CD4-positive, alpha-beta T cell treated with Interferon gamma for 1 hour (primary cell): ENCODE results near the gene OR8A1.
"Not testable (repeated sequence)": the region's sequence is repeated elsewhere in the genome, so short reads cannot be mapped to it uniquely, and the experiment has no call there.

Experiments
- DNase-seq: peaks from one replicate; pipeline ENCODE4 v3.0.0-alpha.2; 2020

OR8A1 gene

DNA sequence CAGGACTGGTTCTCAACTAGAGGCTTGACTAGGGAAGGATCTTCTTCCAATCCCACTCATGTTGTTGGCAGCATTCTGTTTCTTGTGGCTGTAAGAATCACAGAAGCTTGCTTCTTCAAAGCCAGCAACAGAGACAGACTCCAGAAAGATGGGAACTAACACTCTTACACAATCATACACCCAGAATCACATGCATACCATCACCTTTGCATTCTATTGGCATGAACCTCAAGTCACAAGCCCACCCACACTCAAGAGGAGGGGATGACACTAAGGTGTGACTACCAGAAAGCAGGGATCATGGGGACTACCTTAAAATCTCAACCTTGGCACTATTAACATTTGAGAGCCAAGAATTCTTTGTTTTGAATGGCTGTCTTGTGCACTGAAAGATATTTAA is 27.8 kb downstream of the OR8A1 start:
- DNase-seq, result no peak

DNA sequence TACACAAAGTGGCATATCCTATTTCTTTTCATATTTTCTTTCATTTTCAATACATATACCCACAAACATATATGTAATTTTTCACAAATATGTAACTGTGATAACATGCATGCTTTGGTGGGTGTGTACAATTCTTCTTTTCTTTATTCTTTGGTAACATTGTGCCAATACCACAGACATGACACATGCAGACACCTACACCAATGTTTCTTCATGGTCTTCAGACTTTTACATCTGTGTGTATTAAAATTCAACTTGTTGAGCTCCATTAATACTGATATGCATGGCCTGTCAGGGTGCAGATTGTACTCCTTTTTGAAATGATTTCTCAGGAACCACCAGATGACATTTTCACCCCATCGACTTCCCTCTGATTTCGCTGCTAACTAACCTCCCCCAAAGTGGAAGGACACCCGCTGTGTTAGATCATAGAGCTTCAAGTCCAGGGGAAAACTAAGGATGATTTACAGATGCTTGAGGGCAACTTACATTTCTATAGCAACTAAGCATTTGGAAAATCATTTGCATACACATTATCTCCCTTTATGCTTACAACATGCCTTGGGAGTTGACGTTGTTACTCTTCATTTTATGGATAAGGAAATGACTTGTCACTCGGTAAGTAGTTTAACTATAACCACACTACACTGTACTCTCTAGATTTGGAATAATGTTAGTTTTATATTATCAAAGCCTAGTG is 31.0 kb downstream of the OR8A1 start:
- no peak for DNase-seq

DNA sequence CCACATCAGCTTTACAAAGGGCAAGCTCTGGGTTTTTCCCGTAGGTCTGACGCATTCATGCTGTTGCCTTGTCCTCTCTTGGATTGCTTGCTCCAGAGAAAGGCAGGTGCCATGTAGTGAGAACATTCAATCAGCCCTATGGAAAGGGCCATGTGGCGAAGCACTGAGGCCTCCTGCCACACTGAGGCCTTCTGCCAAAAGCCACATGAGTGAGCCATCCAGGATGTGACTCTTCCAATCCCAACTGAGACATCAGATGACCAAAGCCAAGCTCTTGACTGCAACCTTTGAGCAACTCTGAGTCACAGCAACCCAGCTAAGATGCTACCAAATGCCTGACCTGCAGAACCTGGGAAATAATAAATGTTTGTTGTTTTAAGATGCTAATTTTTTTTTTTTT is 32.4 kb downstream of the OR8A1 start:
- no peak for DNase-seq

DNA sequence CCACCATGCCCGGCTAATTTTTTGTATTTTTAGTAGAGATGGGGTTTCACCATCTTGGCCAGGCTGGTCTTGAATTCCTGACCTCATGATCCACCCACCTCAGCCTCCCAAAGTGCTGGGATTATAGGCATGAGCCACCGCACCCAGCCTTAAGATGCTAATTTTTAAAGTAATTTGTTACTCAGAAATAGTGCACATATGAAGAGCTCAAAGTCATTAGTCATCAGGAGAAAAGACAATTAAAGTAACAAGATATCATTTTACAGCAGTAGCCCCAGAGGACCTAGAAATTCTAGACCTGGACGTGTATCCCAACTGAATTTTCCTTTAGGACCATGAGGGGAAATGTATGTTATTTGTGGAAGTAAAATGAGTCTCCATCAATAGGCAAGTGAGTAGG is 32.9 kb downstream of the OR8A1 start:
- not testable (repeated sequence) for DNase-seq

DNA sequence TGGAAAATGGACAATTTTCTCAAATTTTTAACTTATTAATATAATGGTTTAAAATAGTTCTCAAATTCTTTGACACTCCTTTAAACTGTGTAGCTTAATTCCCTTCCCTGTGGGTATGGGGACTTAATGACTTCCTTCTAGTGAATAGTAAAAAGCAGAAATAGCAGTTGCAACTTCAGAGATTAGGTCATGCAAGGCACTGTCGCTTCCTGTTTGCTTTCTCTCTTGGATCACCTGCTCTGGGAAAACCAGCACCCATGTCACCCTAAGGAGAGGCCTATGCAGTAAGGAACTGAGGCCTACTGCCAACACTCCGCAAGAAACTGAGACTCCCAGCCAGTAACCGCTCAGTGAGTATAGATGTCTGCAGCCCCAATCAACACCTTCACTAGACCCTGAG is 35.9 kb downstream of the OR8A1 start:
- DNase-seq, result no peak

DNA sequence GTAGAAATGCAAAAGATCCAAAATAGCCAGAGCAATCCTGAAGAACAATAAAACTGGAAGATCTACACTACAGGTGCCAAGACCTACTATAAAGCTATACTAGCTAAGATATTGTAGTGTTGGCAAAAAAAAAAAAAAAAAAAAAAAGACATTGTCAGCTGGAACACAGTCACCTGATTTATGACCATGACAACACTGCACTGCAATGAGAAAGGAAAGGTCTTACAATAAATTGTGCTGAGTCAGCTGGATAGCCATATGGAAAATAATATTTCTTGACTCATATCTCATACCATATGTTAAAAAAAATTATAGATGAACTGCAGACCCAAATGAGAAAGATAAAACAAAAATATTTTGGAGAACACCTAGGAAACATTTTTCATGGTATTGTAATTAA is 38.4 kb downstream of the OR8A1 start:
- DNase-seq, result no peak

DNA sequence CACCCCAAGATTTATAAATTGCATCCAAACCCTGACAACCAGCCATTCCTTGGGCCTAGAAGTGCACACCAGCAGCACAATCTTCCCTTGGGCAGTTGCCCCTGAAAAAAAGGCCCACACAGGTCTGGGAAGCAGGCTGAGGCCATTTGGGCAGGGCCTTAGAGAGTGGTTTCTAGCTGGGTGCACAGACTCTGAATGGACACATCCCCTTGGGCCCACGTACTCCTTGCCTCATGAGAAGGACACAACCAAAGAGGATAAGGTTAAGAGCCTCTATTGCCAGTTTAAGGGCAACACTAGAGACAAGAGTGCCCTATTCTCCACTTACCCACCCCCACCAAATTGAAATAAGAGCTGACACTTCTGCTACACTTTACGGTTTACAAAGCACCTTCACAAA is 40.5 kb downstream of the OR8A1 start:
- DNase-seq, result no peak

DNA sequence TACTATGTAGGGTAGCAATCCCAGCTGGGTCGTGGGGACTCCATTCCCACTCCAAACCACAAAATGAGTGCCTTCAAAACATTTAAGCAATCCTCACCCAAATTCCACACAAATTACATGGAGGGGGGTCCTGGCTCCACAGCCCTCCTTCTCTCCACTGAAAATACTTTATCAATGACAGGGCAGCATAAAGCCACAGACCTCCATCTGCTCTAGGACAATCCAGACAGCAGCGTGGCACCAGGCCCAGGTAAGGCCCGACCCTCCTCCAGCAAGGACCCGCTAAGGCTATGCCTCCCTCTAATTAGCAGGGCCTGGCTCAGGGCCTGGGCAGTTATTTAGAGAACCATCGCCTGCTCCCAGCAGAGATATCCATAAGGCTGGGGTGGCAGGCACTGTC is 41.3 kb downstream of the OR8A1 start, which contains the start of gene PANX3:
TSS of gene PANX3 (plus strand) at position 365 of the 400 bp plus-strand sequence. CDS start 129 bp downstream, outside the sequence.
- DNase-seq, result no peak

DNA sequence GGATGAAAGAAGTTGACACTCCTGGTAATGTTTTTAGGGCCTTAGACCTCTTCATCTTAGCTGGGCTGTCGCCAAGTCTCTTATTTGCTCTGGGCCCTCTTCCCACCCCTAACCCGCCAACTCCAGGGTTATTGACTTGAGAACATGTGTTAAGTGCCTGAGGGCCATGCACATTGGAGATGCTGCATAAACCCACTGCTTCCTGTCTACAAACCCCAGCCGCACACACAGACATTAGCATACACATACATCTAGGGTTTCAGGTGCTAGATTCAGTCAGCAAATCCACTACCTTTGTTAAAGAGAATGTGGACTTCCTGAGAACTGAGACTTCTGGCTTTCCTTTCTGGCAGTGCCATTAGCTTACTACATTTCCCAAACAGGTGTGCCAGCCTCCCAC is 42.2 kb downstream of the OR8A1 start:
- DNase-seq, result no peak

DNA sequence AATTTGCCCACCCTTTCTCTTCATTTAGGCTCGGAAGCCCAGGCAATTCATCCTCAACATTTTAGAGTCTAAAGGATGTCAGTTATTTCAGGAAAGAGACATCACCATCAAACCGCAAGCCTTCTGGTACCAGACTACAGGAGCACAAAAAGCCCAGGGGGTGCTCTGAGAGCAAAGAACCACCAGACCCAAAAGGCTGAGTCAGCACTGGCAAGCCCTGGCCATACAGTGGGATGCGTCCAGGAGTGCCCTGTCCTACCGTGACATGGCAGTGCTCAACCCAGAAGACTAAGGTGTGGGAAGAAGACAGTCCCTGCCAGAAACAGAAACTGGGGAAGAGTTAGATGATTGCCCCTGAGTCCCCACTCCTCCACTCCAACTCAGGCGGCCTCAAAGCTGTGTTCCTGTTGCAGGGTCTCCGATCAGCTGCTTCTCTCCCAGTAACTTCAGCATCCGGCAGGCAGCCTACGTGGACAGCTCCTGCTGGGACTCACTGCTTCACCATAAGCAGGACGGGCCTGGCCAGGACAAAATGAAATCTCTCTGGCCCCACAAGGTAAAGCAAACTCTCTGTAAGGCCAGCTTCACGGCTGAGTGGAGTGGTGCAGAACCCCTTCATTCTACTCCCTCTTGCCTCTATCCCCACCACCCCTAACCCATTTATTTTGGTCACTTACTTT is 42.9 kb downstream of the OR8A1 start:
- no peak for DNase-seq

DNA sequence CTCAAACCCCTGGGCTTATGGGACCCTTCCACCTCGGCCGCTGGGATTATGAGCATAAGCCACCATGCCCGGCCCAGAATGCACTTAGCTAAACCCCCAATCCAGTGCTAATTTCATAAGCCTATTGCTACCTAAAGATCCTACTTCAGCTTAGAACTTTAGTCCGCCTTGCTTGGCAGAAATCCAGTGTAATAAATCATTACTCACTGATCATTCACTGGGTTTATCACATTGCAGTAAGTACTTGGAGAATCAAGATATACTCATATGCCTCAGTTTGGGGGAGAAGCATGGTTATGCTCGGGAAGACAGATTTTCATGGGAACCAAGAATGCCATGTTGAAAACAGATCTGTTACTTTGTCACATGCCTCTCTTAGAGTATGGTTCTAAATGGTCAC is 49.1 kb downstream of the OR8A1 start:
- DNase-seq, result no peak
